Endometrium (tissue), 2 donors: ENCODE results near the gene ARHGAP15.

Source experiments
- FAIRE-seq: peaks from 2 replicates; lab custom pipeline; 2012; peaks lifted over from hg19 to GRCh38; lab: Jason Lieb, UNC
- donor health status: control.
- donor health status: control.

Gene ARHGAP15

GRCh38 chr2:143401861-143402260 lies 272.6 kb downstream of the ARHGAP15 start:
- FAIRE-seq, result no peak

- FAIRE-seq, result no peak
Measured at GRCh38 chr2:143402451-143402850, 273.2 kb downstream of the ARHGAP15 start.

GRCh38 chr2:143410082-143410897 lies 281.1 kb downstream of the ARHGAP15 start:
- FAIRE-seq, result peak; percentile 33

GRCh38 chr2:143415571-143415970 lies 286.4 kb downstream of the ARHGAP15 start:
- no peak for FAIRE-seq

GRCh38 chr2:143417428-143417827 lies 288.2 kb downstream of the ARHGAP15 start:
- no peak for FAIRE-seq

- FAIRE-seq, result no peak
Measured at GRCh38 chr2:143420313-143420712, 291.1 kb downstream of the ARHGAP15 start.

- no peak for FAIRE-seq
Measured at GRCh38 chr2:143422681-143423080, 293.5 kb downstream of the ARHGAP15 start.

GRCh38 chr2:143425896-143426295 lies 296.7 kb downstream of the ARHGAP15 start:
- FAIRE-seq, result no peak

GRCh38 chr2:143426296-143426695 lies 297.1 kb downstream of the ARHGAP15 start:
- no peak for FAIRE-seq

GRCh38 chr2:143428700-143429099 lies 299.5 kb downstream of the ARHGAP15 start:
- no peak for FAIRE-seq

- no peak for FAIRE-seq
Measured at GRCh38 chr2:143429932-143430679, 300.9 kb downstream of the ARHGAP15 start.

- FAIRE-seq, result no peak
Measured at GRCh38 chr2:143431316-143431715, 302.1 kb downstream of the ARHGAP15 start.

- peak; percentile 78 for FAIRE-seq
Measured at GRCh38 chr2:143433251-143433650, 304.0 kb downstream of the ARHGAP15 start.

- no peak for FAIRE-seq
Measured at GRCh38 chr2:143433840-143434239, 304.6 kb downstream of the ARHGAP15 start.

GRCh38 chr2:143434445-143434844 lies 305.2 kb downstream of the ARHGAP15 start:
- FAIRE-seq, result no peak

GRCh38 chr2:143435131-143435530 lies 305.9 kb downstream of the ARHGAP15 start:
- FAIRE-seq, result no peak

GRCh38 chr2:143436951-143437350 lies 307.7 kb downstream of the ARHGAP15 start:
- FAIRE-seq, result no peak

- no peak for FAIRE-seq
Measured at GRCh38 chr2:143440411-143441012, 311.3 kb downstream of the ARHGAP15 start.

- no peak for FAIRE-seq
Measured at GRCh38 chr2:143442193-143442592, 313.0 kb downstream of the ARHGAP15 start.

GRCh38 chr2:143451642-143452281 lies 322.5 kb downstream of the ARHGAP15 start:
- FAIRE-seq, result no peak

GRCh38 chr2:143452817-143453451 lies 323.7 kb downstream of the ARHGAP15 start:
- no peak for FAIRE-seq

- no peak for FAIRE-seq
Measured at GRCh38 chr2:143453981-143454511, 324.8 kb downstream of the ARHGAP15 start.
